Measurements from ENCODE around the gene UBL4B. TPM values are rescaled to one million over a fixed set of nuclear protein-coding genes. Genes with fewer than 3 reads are reported as not detected.
A peak's percentile ranks its signal among the peaks of the same experiment; 100 is the strongest.

UBL4B gene
- total and polyA plus RNA-seq, 2 experiments from 2014 or later: not detected

DNA sequence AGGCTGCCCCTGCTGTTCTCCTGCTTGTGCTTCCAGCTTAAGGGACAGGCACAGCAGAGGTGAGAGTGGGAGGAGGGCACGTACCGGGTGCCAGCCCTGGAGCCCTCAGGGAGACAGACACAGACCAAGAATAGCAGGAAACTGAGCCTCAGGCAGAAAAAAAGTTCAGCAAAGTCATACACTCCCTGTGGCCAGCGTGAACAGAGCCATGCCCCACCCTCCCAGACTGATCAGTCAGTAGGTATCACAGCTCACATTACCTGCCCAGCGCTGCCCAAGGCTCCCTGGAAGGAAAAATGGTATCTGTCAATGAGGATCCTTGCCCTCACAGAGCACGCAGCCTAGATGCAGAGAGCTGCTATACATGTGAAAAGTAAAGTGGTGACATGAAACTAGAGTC is 1.3 kb downstream of the UBL4B start:
- Histone ChIP-seq H3K4me1 (ENCODE audit: insufficient read depth) (no peaks in the 10 kb centered on the region), H3K9ac (no peak overlapping the region), H3K4me2 (ENCODE audit: unreplicated experiment) (no peak overlapping the region), H3F3A (ENCODE audit: insufficient read depth) (no peaks in the 10 kb centered on the region), H2AFZ (no peak overlapping the region), H3K79me2 (ENCODE audit: insufficient read depth) (no peaks in the 10 kb centered on the region), H3K27ac (no peak overlapping the region), H3K4me3 (no peak overlapping the region), H3K27me3 (replicated peaks; ENCODE audit: insufficient read depth) (peaks cover 8% of the 10 kb centered on the region; the same call in 1 of the 2 replicates), H3K9me3 (ENCODE audit: low read depth) (no peaks in the 10 kb centered on the region), H3K36me3 (ENCODE audit: low read depth) (no peaks in the 10 kb centered on the region), H3K9me2 (ENCODE audit: insufficient read depth) (no peaks in the 10 kb centered on the region), H4K20me1 (ENCODE audit: insufficient read depth) (no peaks in the 10 kb centered on the region)
- DNase-seq: no peak
- in situ Hi-C loops (cut with MboI): no loop called here
- TF ChIP-seq EZH2phosphoT487 (IDR thresholded peaks at IDR 0.05; ENCODE audit: insufficient read depth, low read depth) (no peak), EZH2 (IDR thresholded peaks at IDR 0.05; ENCODE audit: insufficient read depth, poor library complexity, severe bottlenecking) (no peak)
- WGBS, 2 experiments (ENCODE audit: low coverage in 1 of 2, low lambda C conversion rate in 2 of 2, missing lambda C conversion rate in 2 of 2): 74 to 75% methylated on average over 5 of the region's 5 CpGs

DNA sequence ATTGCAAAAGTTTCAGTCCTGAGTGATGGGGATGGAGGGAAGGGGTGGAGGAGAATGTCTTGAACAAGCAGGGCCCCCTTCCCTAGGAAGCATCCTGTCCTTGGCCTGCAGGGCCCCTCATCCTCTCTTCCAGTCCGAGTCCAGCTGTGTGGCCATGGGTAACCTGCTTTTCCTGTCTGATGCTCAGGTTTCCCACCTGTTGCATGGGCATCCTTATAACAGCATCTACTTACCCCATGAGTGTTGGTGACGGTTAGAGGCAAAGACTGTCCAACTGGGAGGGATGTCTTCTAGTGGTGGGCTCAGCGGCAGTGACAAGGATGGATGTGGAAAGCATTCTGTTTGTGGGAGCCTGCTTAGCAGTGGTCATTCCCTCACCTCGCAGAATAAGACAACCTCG is 1.9 kb downstream of the UBL4B start:
- no peak for DNase-seq
- TF ChIP-seq EZH2 (IDR thresholded peaks at IDR 0.05; ENCODE audit: insufficient read depth, poor library complexity, severe bottlenecking) (no peak), EZH2phosphoT487 (IDR thresholded peaks at IDR 0.05; ENCODE audit: insufficient read depth, low read depth) (no peak)
- H2AFZ ChIP-seq: no peak overlapping the region
- H3K79me2 ChIP-seq (ENCODE audit: insufficient read depth): no peaks in the 10 kb centered on the region
- H3K4me3 ChIP-seq: no peak overlapping the region
- WGBS, 2 experiments (ENCODE audit: low coverage in 1 of 2, low lambda C conversion rate in 2 of 2, missing lambda C conversion rate in 2 of 2): 73 to 82% methylated on average over 5 of the region's 5 CpGs
- H3K4me1 ChIP-seq (ENCODE audit: insufficient read depth): no peaks in the 10 kb centered on the region
- H3F3A ChIP-seq (ENCODE audit: insufficient read depth): no peaks in the 10 kb centered on the region
- H3K9me3 ChIP-seq (ENCODE audit: low read depth): no peaks in the 10 kb centered on the region
- no peak overlapping the region for H3K4me2 ChIP-seq (ENCODE audit: unreplicated experiment)
- H4K20me1 ChIP-seq (ENCODE audit: insufficient read depth): no peaks in the 10 kb centered on the region
- no peaks in the 10 kb centered on the region for H3K9me2 ChIP-seq (ENCODE audit: insufficient read depth)
- no peak overlapping the region for H3K9ac ChIP-seq
- H3K27me3 ChIP-seq (replicated peaks; ENCODE audit: insufficient read depth): peaks cover 8% of the 10 kb centered on the region; the same call in 1 of the 2 replicates
- no peak overlapping the region for H3K27ac ChIP-seq
- no peaks in the 10 kb centered on the region for H3K36me3 ChIP-seq (ENCODE audit: low read depth)
- in situ Hi-C loops (cut with MboI): no loop called here

DNA sequence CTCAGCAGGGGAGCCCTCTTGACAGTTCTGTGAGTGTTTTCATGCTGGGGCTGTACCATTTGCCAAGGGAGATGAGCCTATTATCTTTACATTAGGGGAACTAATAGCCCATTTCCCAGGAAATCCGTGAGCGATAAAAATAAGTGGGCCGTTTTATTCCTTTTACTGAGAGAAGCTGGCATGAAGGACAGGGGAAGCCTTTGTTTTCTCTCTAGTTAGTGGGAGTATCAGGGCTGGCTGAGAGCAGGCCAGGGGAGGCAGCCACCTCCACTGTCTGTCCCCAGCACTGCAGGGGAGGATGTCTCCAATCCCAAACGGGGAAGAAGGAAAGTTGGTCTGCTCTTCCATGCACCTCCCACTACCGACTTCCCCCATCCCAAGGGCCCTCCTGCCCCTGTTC is 2.5 kb downstream of the UBL4B start:
- no peak overlapping the region for H3K9ac ChIP-seq
- no peaks in the 10 kb centered on the region for H3K4me1 ChIP-seq (ENCODE audit: insufficient read depth)
- in situ Hi-C loops (cut with MboI): no loop called here
- H3K9me2 ChIP-seq (ENCODE audit: insufficient read depth): no peaks in the 10 kb centered on the region
- H2AFZ ChIP-seq: no peak overlapping the region
- H3K27me3 ChIP-seq (replicated peaks; ENCODE audit: insufficient read depth): peaks cover 8% of the 10 kb centered on the region; the same call in 1 of the 2 replicates
- no peak overlapping the region for H3K27ac ChIP-seq
- no peaks in the 10 kb centered on the region for H3K9me3 ChIP-seq (ENCODE audit: low read depth)
- TF ChIP-seq EZH2phosphoT487 (IDR thresholded peaks at IDR 0.05; ENCODE audit: insufficient read depth, low read depth) (no peak), EZH2 (IDR thresholded peaks at IDR 0.05; ENCODE audit: insufficient read depth, poor library complexity, severe bottlenecking) (no peak)
- H3K4me3 ChIP-seq: no peak overlapping the region
- DNase-seq: no peak
- WGBS, 2 experiments (ENCODE audit: low coverage in 1 of 2, low lambda C conversion rate in 2 of 2, missing lambda C conversion rate in 2 of 2): 72 to 73% methylated on average over 5 of the region's 5 CpGs
- H4K20me1 ChIP-seq (ENCODE audit: insufficient read depth): no peaks in the 10 kb centered on the region
- no peaks in the 10 kb centered on the region for H3K36me3 ChIP-seq (ENCODE audit: low read depth)
- no peaks in the 10 kb centered on the region for H3K79me2 ChIP-seq (ENCODE audit: insufficient read depth)
- no peaks in the 10 kb centered on the region for H3F3A ChIP-seq (ENCODE audit: insufficient read depth)
- H3K4me2 ChIP-seq (ENCODE audit: unreplicated experiment): no peak overlapping the region

DNA sequence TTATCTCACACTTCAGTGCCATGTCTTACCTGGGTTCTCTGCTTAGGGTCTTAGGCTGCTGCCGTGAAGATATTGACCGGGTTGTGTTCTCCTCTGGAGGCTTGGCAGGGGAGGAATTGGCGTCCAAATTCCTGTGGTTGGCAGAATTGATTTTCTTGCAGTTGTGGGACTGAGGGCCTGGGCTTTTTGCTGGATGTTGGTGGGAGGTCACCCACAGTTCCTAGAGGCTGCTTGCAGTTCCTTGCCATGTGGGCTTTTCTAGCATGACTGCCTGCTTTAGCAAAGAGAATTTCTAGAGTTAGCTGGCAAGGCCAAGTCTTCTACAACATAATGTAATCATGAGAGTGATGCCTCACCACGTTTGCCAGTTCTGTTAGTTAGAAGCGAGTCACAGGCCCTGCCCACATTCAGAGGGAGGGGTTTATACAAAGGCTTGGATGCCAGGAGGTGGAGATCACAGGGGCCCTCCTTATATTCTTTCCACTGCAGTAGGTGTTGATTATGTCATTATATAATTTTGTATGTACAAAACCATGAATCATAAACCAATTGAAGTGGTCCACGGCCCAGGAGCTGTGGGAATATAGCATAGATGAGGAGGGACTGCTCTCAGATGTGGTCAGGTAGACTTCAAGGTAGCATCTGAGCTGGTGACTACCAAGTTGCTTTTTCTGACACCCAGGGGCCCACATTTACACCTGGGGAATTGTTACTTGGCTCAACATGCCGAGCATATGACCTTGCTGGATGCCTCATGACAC is 6.6 kb downstream of the UBL4B start:
- Histone ChIP-seq H3K4me1 (ENCODE audit: insufficient read depth) (peaks cover 12% of the 10 kb centered on the region), H2AFZ (no peak overlapping the region), H3K9me2 (ENCODE audit: insufficient read depth) (no peaks in the 10 kb centered on the region), H3K9me3 (ENCODE audit: low read depth) (no peaks in the 10 kb centered on the region), H3F3A (ENCODE audit: insufficient read depth) (peaks cover 16% of the 10 kb centered on the region), H3K79me2 (ENCODE audit: insufficient read depth) (no peaks in the 10 kb centered on the region), H4K20me1 (ENCODE audit: insufficient read depth) (no peaks in the 10 kb centered on the region), H3K4me3 (no peak overlapping the region), H3K27me3 (replicated peaks; ENCODE audit: insufficient read depth) (peaks cover 8% of the 10 kb centered on the region; the same call in 1 of the 2 replicates), H3K36me3 (ENCODE audit: low read depth) (no peaks in the 10 kb centered on the region), H3K27ac (no peak overlapping the region), H3K9ac (no peak overlapping the region), H3K4me2 (ENCODE audit: unreplicated experiment) (no peak overlapping the region)
- WGBS, 2 experiments (ENCODE audit: low coverage in 1 of 2, low lambda C conversion rate in 2 of 2, missing lambda C conversion rate in 2 of 2): 55 to 60% methylated on average over 7 of the region's 7 CpGs
- TF ChIP-seq EZH2 (IDR thresholded peaks at IDR 0.05; ENCODE audit: insufficient read depth, poor library complexity, severe bottlenecking): no peak
- TF ChIP-seq EZH2phosphoT487 (IDR thresholded peaks at IDR 0.05; ENCODE audit: insufficient read depth, low read depth): no peak
- DNase-seq: peak; percentile 77
- in situ Hi-C loops (cut with MboI): no loop called here
